BLaER1 (cell line): ENCODE data around the gene ZNF155.

Experiments
- H3K27ac ChIP-seq: shearing (Covaris generic); formaldehyde crosslinking; 2 replicates; pipeline ENCODE4 v1.8.1; 2022
- H3K27me3 ChIP-seq: shearing (Covaris generic); formaldehyde crosslinking; 2 replicates; pipeline ENCODE4 v1.8.1; 2022
- H3K36me3 ChIP-seq: shearing (Covaris generic); formaldehyde crosslinking; 2 replicates; pipeline ENCODE4 v1.8.1; 2022
- H3K4me1 ChIP-seq: shearing (Covaris generic); formaldehyde crosslinking; 2 replicates; pipeline ENCODE4 v1.8.1; 2022
- H3K4me2 ChIP-seq: shearing (Covaris generic); formaldehyde crosslinking; 2 replicates; pipeline ENCODE4 v1.8.1; 2022
- H3K4me3 ChIP-seq: shearing (Covaris generic); formaldehyde crosslinking; 2 replicates; pipeline ENCODE4 v1.8.1; 2022
- H3K9ac ChIP-seq: shearing (Covaris generic); formaldehyde crosslinking; 2 replicates; pipeline ENCODE4 v1.8.1; 2022
- H3K9me3 ChIP-seq: shearing (Covaris generic); formaldehyde crosslinking; 2 replicates; pipeline ENCODE4 v1.8.1; 2022
- H4K20me1 ChIP-seq: shearing (Covaris generic); formaldehyde crosslinking; 2 replicates; pipeline ENCODE4 v1.8.1; 2022
- Cebpa-rat ChIP-seq: shearing (Covaris generic); IDR thresholded peaks from 2 replicates; pipeline ENCODE4 v1.8.1; 2022

Gene ZNF155

DNA sequence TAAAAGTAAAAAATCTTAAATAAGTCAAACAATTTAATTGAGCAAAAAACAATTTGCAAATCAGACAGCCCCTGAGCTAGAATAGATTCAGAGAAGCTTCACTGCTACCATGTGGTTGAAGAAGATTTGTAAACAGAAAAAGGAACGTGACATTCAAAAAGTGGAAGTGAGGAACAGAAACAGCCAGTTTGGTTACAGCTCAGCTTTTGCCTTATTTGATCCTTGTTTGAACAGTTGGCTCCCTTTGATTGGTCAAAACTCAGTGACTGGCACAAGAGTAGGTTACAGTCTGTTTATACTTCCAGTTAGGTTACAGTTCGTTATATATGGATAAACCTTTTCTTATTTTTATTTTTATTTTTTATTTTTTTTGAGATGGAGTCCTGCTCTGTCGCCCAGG is 27.2 kb upstream of the ZNF155 start:
- Histone ChIP-seq H3K36me3 (0 out of 2 replicates have a peak, but pooled peaks cover 11% of the 10 kb centered on the region), H3K9ac (no peak overlapping the region), H4K20me1 (no peaks in the 10 kb centered on the region), H3K9me3 (peaks cover 53% of the 10 kb centered on the region), H3K4me3 (no peak overlapping the region), H3K4me1 (no peaks in the 10 kb centered on the region), H3K4me2 (no peak overlapping the region), H3K27ac (no peak overlapping the region), H3K27me3 (no peaks in the 10 kb centered on the region)
- no peak for TF ChIP-seq Cebpa-rat

DNA sequence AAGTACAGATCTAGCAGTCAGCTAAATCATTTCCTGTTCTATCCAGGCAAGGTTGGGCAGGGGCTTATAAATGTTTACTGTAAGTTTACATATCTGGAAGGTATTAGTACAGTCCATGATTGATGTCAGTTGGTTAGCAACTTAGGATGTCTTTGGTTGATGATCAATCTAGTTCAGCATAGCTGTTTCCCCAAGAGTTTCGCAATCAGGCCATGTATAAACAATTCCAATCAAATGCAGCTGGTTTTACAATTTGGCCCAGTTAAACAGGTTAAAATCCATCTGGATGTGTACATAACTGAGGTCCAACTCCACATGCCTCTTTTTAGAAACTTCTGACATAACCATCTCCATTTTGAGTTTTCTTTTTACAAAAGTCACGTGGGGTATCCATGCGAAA is 26.1 kb upstream of the ZNF155 start:
- Histone ChIP-seq H3K9me3 (peaks cover 47% of the 10 kb centered on the region), H3K27me3 (no peaks in the 10 kb centered on the region), H3K36me3 (0 out of 2 replicates have a peak, but pooled peaks cover 11% of the 10 kb centered on the region), H3K4me3 (no peak overlapping the region), H3K4me2 (no peak overlapping the region), H4K20me1 (no peaks in the 10 kb centered on the region), H3K4me1 (no peaks in the 10 kb centered on the region), H3K27ac (no peak overlapping the region), H3K9ac (no peak overlapping the region)
- peak; percentile 58; the same call in 1 of the 2 replicates for TF ChIP-seq Cebpa-rat

DNA sequence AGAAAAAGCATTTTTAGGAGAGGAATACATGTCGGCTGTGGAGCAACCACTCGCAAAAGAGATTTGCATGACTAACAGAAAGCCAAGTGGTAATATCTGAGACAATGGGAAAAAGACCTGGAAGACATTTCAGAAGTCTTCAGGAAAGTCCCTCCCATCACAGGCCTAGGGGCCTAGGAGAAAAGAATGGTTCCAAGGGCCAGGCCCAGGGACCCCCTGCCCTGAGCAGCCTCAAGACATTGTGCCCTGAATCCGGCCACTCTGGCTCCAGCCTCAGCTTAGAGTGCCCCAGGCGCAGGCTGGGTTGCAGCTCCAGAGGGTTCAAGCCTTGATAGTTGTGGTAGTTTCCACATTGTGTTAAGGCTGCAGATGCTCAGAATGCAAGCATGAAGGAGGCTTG is 23.6 kb upstream of the ZNF155 start:
- H3K4me3 ChIP-seq: no peak overlapping the region

GRCh38 chr19:43966079-43966694 is 17.8 kb upstream of the ZNF155 start:
- Histone ChIP-seq H3K4me3 (0 out of 2 replicates have a peak overlapping the region, but pooled peaks have one; percentile 8), H3K27me3 (no peaks in the 10 kb centered on the region), H4K20me1 (no peaks in the 10 kb centered on the region), H3K9me3 (peaks cover 85% of the 10 kb centered on the region), H3K9ac (no peak overlapping the region), H3K4me2 (no peak overlapping the region), H3K36me3 (peaks cover 66% of the 10 kb centered on the region), H3K27ac (no peak overlapping the region), H3K4me1 (no peaks in the 10 kb centered on the region)
- no peak for TF ChIP-seq Cebpa-rat

More for the DNA sequence above, 23.6 kb upstream of the ZNF155 start:
- peaks cover 28% of the 10 kb centered on the region for H3K36me3 ChIP-seq
- no peak overlapping the region for H3K27ac ChIP-seq
- no peaks in the 10 kb centered on the region for H3K4me1 ChIP-seq
- no peaks in the 10 kb centered on the region for H3K27me3 ChIP-seq
- no peaks in the 10 kb centered on the region for H4K20me1 ChIP-seq
- TF ChIP-seq Cebpa-rat: no peak
- no peak overlapping the region for H3K9ac ChIP-seq
- H3K4me2 ChIP-seq: no peak overlapping the region
- H3K9me3 ChIP-seq: peaks cover 55% of the 10 kb centered on the region

GRCh38 chr19:43976732-43977131 is 7.3 kb upstream of the ZNF155 start:
- Histone ChIP-seq H3K36me3 (no peaks in the 10 kb centered on the region), H4K20me1 (no peaks in the 10 kb centered on the region), H3K4me2 (no peak overlapping the region), H3K4me3 (no peak overlapping the region), H3K4me1 (no peaks in the 10 kb centered on the region), H3K9ac (no peak overlapping the region), H3K27me3 (no peaks in the 10 kb centered on the region), H3K9me3 (peaks cover 11% of the 10 kb centered on the region), H3K27ac (no peak overlapping the region)
- no peak for TF ChIP-seq Cebpa-rat

DNA sequence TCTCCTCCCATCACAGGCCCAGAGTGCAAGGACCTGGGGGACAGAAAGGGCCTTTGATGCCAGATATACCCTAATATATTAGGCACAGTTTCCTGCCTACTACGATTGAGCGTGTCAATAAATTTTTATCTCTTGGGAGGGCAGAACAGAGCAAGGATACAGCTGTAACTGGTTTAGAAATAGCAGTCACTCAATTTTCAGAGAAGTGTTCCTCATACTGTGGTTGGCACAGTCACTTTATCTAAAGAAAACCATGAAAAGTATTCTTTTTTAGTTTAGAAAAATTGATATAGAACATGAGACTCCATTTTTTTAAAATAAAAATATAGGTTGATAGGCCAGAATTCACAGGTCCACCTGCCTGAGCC is 460 bp upstream of the ZNF155 start:
- TF ChIP-seq Cebpa-rat: no peak
- Histone ChIP-seq H3K4me3 (peak overlapping the region; percentile 71), H3K27ac (peak overlapping the region; percentile 29; the same call in 1 of the 2 replicates), H3K36me3 (0 out of 2 replicates have a peak, but pooled peaks cover 6% of the 10 kb centered on the region), H3K9ac (peak overlapping the region; percentile 61), H4K20me1 (no peaks in the 10 kb centered on the region), H3K4me1 (peaks cover 12% of the 10 kb centered on the region; the same call in 1 of the 2 replicates), H3K9me3 (peaks cover 3% of the 10 kb centered on the region; the same call in 1 of the 2 replicates), H3K27me3 (no peaks in the 10 kb centered on the region), H3K4me2 (peak overlapping the region; percentile 88)

- Histone ChIP-seq H3K27ac (no peak overlapping the region), H3K27me3 (no peaks in the 10 kb centered on the region), H3K4me1 (peaks cover 12% of the 10 kb centered on the region; the same call in 1 of the 2 replicates), H3K4me3 (peak overlapping the region; percentile 71), H3K4me2 (peak overlapping the region; percentile 88), H3K9ac (peak overlapping the region; percentile 61), H4K20me1 (no peaks in the 10 kb centered on the region), H3K36me3 (peaks cover 15% of the 10 kb centered on the region), H3K9me3 (peaks cover 3% of the 10 kb centered on the region; the same call in 1 of the 2 replicates)
- no peak for TF ChIP-seq Cebpa-rat
These were observed 656 bp downstream of the ZNF155 start for GRCh38 chr19:43984687-43985000.

DNA sequence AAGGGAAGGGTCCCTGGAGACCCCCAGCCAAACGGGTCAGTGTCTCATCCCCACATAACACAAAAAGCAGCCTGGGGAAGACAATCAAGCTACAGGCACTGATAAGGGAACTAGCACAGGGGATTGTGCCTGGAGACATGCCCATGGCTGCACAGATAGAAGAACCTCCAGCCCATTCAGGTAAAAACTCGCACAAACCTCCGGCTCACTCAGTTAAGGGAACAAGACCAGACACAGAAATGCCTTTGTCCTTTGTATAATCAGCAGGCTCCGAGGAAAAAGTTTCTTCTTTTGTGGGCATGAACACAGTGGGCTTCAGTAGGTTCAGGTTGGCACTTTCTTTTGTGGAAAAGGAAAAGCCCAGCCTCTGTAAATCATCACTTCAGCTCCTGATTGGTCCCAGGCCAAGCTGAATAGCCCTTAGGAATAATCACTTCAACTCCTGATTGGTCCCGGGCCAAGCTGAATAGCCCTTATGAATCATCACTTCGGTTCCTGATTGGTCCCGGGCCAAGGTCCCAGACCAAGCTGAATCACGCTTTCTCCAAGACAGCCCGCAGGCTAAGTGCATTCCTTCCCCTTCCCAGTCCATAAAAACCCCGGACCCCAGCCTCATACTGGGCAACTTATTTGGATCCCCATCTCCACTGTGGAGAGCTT is 13.8 kb downstream of the ZNF155 start:
- no peaks in the 10 kb centered on the region for H3K9me3 ChIP-seq
- no peaks in the 10 kb centered on the region for H4K20me1 ChIP-seq
- H3K9ac ChIP-seq: no peak overlapping the region
- no peak overlapping the region for H3K4me3 ChIP-seq
- H3K4me1 ChIP-seq: peaks cover 7% of the 10 kb centered on the region
- H3K36me3 ChIP-seq: peaks cover 28% of the 10 kb centered on the region
- no peak overlapping the region for H3K27ac ChIP-seq
- no peak for TF ChIP-seq Cebpa-rat
- no peaks in the 10 kb centered on the region for H3K27me3 ChIP-seq
- H3K4me2 ChIP-seq: no peak overlapping the region

DNA sequence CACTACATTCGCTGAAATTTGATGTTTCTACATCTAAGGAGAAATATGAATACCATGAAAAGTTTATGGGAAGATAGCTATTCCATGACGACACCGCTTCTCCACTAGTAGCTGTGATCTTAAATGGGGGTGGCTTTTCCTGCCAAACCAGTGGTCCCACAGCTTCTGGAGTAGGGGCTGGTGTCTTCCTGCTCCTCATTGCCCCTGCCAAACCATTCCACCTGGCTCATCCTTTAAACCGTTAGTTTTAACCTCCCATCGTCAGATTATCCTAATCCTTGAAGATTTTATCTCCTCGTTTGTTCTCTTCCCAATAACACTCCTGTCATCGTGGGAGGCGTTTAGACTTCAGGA is 18.2 kb downstream of the ZNF155 start:
- peak overlapping the region; percentile 75 for H3K27ac ChIP-seq

GRCh38 chr19:44002566-44003460 is 18.8 kb downstream of the ZNF155 start, which contains the start of gene ZNF230:
TSS of gene ZNF230 (plus strand) at chr19:44002957. CDS start at chr19:44007079, 4,122 bp downstream.
- H3K27me3 ChIP-seq: no peaks in the 10 kb centered on the region
- H3K4me1 ChIP-seq: peaks cover 18% of the 10 kb centered on the region
- no peak for TF ChIP-seq Cebpa-rat
- H3K4me2 ChIP-seq: peak within 1 kb of the TSS; percentile 92
- peaks cover 23% of the 10 kb centered on the region for H3K36me3 ChIP-seq
- H3K9ac ChIP-seq: peak within 1 kb of the TSS; percentile 86
- H4K20me1 ChIP-seq: no peaks in the 10 kb centered on the region
- peaks cover 32% of the 10 kb centered on the region for H3K9me3 ChIP-seq
- peak within 1 kb of the TSS; percentile 75 for H3K27ac ChIP-seq
- peak within 1 kb of the TSS; percentile 97 for H3K4me3 ChIP-seq

More for the DNA sequence above, 18.2 kb downstream of the ZNF155 start:
- TF ChIP-seq Cebpa-rat: no peak
- H4K20me1 ChIP-seq: no peaks in the 10 kb centered on the region
- H3K4me2 ChIP-seq: peak overlapping the region; percentile 92
- peaks cover 18% of the 10 kb centered on the region for H3K4me1 ChIP-seq
- H3K36me3 ChIP-seq: peaks cover 17% of the 10 kb centered on the region
- peak overlapping the region; percentile 86 for H3K9ac ChIP-seq
- no peaks in the 10 kb centered on the region for H3K27me3 ChIP-seq
- H3K4me3 ChIP-seq: peak overlapping the region; percentile 97
- H3K9me3 ChIP-seq: peaks cover 26% of the 10 kb centered on the region
